Measurements from ENCODE around the gene CCNH.

The CCNH gene

GRCh38 chr5:87361536-87362213 is 51.1 kb downstream of the CCNH start:
- DNase-seq (ENCODE audit: low read depth in 1 of 2, low spot score in 1 of 2) = no peak

DNA sequence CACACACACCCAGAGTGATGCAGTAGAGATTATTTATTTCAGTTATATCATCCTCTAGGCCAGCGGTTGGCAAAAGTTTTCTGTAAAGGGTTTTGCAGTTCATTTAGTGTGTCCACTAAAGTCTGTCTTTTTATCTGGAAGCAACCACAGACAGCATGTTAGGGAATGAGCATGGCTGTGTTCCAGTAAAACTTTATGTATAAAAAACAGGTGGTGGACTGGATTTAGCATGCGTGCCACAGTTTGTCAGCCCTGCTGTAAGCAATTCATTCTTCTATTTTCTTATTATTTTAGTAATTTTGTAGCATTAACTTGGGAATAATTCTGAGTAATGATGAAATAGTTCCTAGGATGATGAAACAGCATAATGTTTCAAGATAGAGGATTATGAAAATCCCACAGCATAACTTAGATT is 51.7 kb downstream of the CCNH start:
- no peak for DNase-seq (ENCODE audit: low read depth in 1 of 2, low spot score in 1 of 2)

DNA sequence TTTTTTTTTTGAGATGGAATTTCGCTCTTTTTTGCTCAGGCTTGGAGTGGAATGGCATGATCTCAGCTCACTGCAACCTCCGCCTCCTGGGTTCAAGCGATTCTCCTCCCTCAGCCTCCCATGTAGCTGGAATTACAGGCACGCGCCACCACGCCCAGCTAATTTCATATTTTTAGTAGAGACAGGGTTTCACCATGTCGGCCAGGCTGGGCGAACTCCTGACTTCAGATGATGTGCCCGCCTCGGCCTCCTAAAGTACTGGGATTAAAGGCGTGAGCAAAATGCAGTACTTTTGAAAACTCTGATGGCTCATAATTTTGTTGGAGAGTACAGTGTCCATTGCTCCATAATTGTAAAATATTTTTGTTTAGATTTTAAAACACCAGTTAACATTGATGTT is 52.6 kb downstream of the CCNH start:
- no peak for DNase-seq (ENCODE audit: low read depth in 1 of 2, low spot score in 1 of 2)

DNA sequence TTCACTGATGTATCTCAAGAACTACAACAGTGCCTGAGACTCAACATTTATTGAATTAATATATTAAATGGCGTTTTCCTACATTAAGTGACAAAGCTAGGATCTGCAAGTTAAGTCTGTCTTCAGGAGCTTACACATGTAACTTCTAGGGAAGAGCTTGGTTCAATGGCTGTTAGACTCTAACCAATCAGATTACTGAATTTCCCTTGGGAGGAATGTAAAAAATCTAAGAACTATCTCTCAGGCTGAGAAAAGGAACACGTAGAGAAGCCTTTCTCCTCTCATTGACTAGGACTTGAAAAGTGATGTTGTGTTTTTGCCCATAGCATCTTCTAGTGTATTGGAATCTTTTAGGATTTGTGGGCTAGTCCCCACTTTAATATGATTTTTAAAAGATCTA is 53.6 kb downstream of the CCNH start:
- no peak for DNase-seq (ENCODE audit: low read depth in 1 of 2, low spot score in 1 of 2)

- DNase-seq (ENCODE audit: low read depth in 1 of 2, low spot score in 1 of 2) = no peak
Measured at GRCh38 chr5:87354496-87354895, 58.2 kb downstream of the CCNH start.

- no peak for DNase-seq (ENCODE audit: low read depth in 1 of 2, low spot score in 1 of 2)
Measured at GRCh38 chr5:87347841-87348240, 64.9 kb downstream of the CCNH start.

- DNase-seq (ENCODE audit: low read depth in 1 of 2, low spot score in 1 of 2) = no peak
Measured at GRCh38 chr5:87347272-87347671, 65.5 kb downstream of the CCNH start.

Measured in stimulated activated CD4-positive, alpha-beta T cell treated with anti-CD3 and anti-CD28 coated beads, Interleukin-15, amount 100 ng/mL, for 1 hour (primary cell).